ENCODE data around the gene TP53AIP1. TPM values are rescaled to one million over a fixed set of nuclear protein-coding genes. Genes with fewer than 3 reads are reported as not detected.

TP53AIP1 gene
- total and polyA plus RNA-seq, 2 of the 8 experiments (the other 6 are each of a cell fraction or from before 2014, with no cell fraction given), result 0.03 TPM; not detected in 1

DNA sequence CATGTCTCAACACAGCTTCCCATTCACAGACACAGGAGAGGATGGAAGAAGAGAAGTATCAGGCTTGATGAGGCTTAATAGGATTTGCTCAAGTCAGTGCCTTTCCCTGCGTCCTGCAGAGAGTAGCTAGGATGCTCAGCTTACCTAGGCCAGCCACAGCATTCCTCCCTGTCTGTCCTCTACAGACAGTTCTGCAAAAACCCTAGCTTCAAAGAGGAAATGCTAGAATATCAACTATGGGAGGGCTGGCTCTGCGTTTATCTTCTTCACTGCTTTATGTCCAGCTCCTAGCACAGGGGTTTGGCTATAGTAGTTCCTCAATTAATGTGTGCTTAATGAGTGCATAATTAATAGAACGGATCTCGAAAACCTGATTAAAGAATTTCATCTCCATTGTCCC lies 35.1 kb downstream of the TP53AIP1 start:
- H4K8ac ChIP-seq (ENCODE audit: extremely low read depth, insufficient read depth, low read length), result no peak overlapping the region
- 93% methylated on average over 4 of the region's 4 CpGs; no CpG with 5 or more reads in 1 of the 2 experiments for WGBS, 2 experiments (ENCODE audit: extremely low coverage in 1 of 2, insufficient coverage in 1 of 2, insufficient read length in 1 of 2, insufficient replicate concordance in 2 of 2, low coverage in 1 of 2, low lambda C conversion rate in 2 of 2, missing lambda C conversion rate in 1 of 2)
- no peak overlapping the region for H3K18ac ChIP-seq (ENCODE audit: extremely low read depth, low read length)
- no peak overlapping the region for H2AFZ ChIP-seq (ENCODE audit: low read length)
- no peak overlapping the region for H3K27ac ChIP-seq (ENCODE audit: low read depth, low read length)
- H3K23me2 ChIP-seq (ENCODE audit: low read depth, low read length), result peaks cover 4% of the 10 kb centered on the region; the same call in 1 of the 2 replicates
- no peak overlapping the region for H4K91ac ChIP-seq (replicated peaks; ENCODE audit: insufficient read length, low read length)
- FAIRE-seq, result no peak
- peaks cover 25 to 47% (median 41%) of the 10 kb centered on the region in 4 experiments for H3K27me3 ChIP-seq (replicated peaks in 1 of 4; ENCODE audit: control insufficient read depth in 3 of 4, extremely low read depth in 1 of 4, insufficient read depth in 3 of 4, low read length in 3 of 4)
- H3K9me3 ChIP-seq (ENCODE audit: insufficient read depth in 2 of 2, low read depth in 1 of 2, low read length in 1 of 2), result peaks cover 0 to 4% of the 10 kb centered on the region in 2 experiments; a peak in 2 of 4 replicates
- H3K4ac ChIP-seq (replicated peaks; ENCODE audit: insufficient read length, low read depth, low read length), result no peak overlapping the region
- no peak overlapping the region for H3K4me2 ChIP-seq (ENCODE audit: insufficient read depth in 1 of 2, low read depth in 2 of 2, low read length in 2 of 2)
- H3K9ac ChIP-seq (replicated peaks in 1 of 4; ENCODE audit: extremely low read depth in 1 of 4, low read depth in 3 of 4, low read length in 3 of 4), result no peak overlapping the region
- no peak overlapping the region for H2BK20ac ChIP-seq (ENCODE audit: low read length)
- H3K23ac ChIP-seq (ENCODE audit: insufficient read length), result no peak overlapping the region
- no peak overlapping the region for H2BK15ac ChIP-seq (ENCODE audit: low read length)
- DNase-seq (ENCODE audit: low read depth in 1 of 2, low spot score in 2 of 2), result no peak
- no peak overlapping the region for H2BK120ac ChIP-seq (replicated peaks; ENCODE audit: low read depth, low read length)
- no peak overlapping the region for H4K5ac ChIP-seq (ENCODE audit: insufficient read length, low read depth, low read length)
- H2BK5ac ChIP-seq (ENCODE audit: low read depth, low read length), result no peak overlapping the region
- no peak overlapping the region for H3K14ac ChIP-seq (ENCODE audit: insufficient read length)
- H3K56ac ChIP-seq (replicated peaks; ENCODE audit: insufficient read length, low read depth, low read length), result no peak overlapping the region
- no peak overlapping the region for H2BK12ac ChIP-seq (ENCODE audit: low read depth, low read length)
- POLR2A ChIA-PET (ENCODE audit: partially characterized antibody), result no interaction called here
- H3K36me3 ChIP-seq (ENCODE audit: control insufficient read depth in 2 of 4, insufficient read depth in 4 of 4, low read length in 3 of 4), result no peaks in the 10 kb centered on the region
- H3K79me1 ChIP-seq (ENCODE audit: low read depth, low read length), result no peaks in the 10 kb centered on the region
- no peak overlapping the region for H2AK5ac ChIP-seq (ENCODE audit: low read depth, low read length)
- peaks cover 11 to 16% (median 13%) of the 10 kb centered on the region in 4 experiments for H3K4me1 ChIP-seq (replicated peaks in 1 of 4; ENCODE audit: control insufficient read depth in 3 of 4, insufficient read depth in 4 of 4, low read length in 3 of 4)
- peaks cover 0 to 7% of the 10 kb centered on the region in 2 experiments for H4K20me1 ChIP-seq (replicated peaks in 1 of 2; ENCODE audit: control insufficient read depth in 1 of 2, insufficient read depth in 2 of 2, low read length in 2 of 2)
- CTCF ChIA-PET (ENCODE audit: partially characterized antibody), result interaction anchor here (0.8 to 14.9 kb wide), 8 partner anchors 11 to 49 kb away, joined by 3 to 332 read pairs (median 26); partner anchors contain the start of genes KCNJ5 and TP53AIP1
- no peak overlapping the region for H3K4me3 ChIP-seq (ENCODE audit: extremely low read depth in 1 of 4, insufficient read depth in 2 of 4, low read depth in 3 of 4, low read length in 4 of 4)
- no peaks in the 10 kb centered on the region for H3K79me2 ChIP-seq (ENCODE audit: control insufficient read depth in 1 of 2, insufficient read depth in 2 of 2, low read length in 2 of 2)
- TF ChIP-seq EGR1 (IDR thresholded peaks at IDR 0.05; ENCODE audit: borderline replicate concordance, low read depth, low read length) (no peak), TCF12 (IDR thresholded peaks at IDR 0.05; ENCODE audit: low read depth, low read length) (no peak), SP1 (IDR thresholded peaks at IDR 0.05; ENCODE audit: low read depth, low read length) (no peak), RXRA (IDR thresholded peaks at IDR 0.05; ENCODE audit: insufficient read depth, low read depth, low read length) (no peak), SRF (IDR thresholded peaks at IDR 0.05; ENCODE audit: low read depth, low read length) (no peak), PHF8 (conservative IDR thresholded peaks at IDR 0.05; ENCODE audit: low read depth, low read length) (no peak), MAFK (IDR thresholded peaks at IDR 0.05; ENCODE audit: low read depth, low read length) (no peak), CBX5 (IDR thresholded peaks at IDR 0.05; ENCODE audit: low read depth, low read length) (no peak), ZNF274 (IDR thresholded peaks at IDR 0.05; ENCODE audit: borderline replicate concordance, extremely low read depth, low read length) (no peak), SUZ12 (IDR thresholded peaks at IDR 0.05; ENCODE audit: low read length) (no peak), EP300 (IDR thresholded peaks at IDR 0.05; ENCODE audit: borderline replicate concordance in 1 of 2, low read depth in 2 of 2, low read length in 2 of 2) (no peak), JUN (IDR thresholded peaks at IDR 0.05; ENCODE audit: low read depth, low read length) (no peak), ATF2 (IDR thresholded peaks at IDR 0.05; ENCODE audit: low read length) (no peak)

Measured in H1 (cell line).